PC-3 (cell line): ENCODE measurements around the gene ATXN7L3. TPM values are rescaled to one million over a fixed set of nuclear protein-coding genes. Genes with fewer than 3 reads are reported as not detected.

Experiments
- ATAC-seq: fragments of 200-7000 bp; cut with Tn5 transposase; 2 replicates; pipeline ENCODE4 v1.9.1; 2020; ENCODE audit warnings: mild to moderate bottlenecking, moderate library complexity
- BruUV-seq: library from RNA; stranded (reverse); fragments of 400-500 nt; replicated peaks from 2 replicates; lab custom pipeline; 2021; lab: Mats Ljungman, UMichigan
- CTCF ChIA-PET: fragments of 300-600 bp; sonication (Branson Sonifier 250); formaldehyde crosslinking; loops from one replicate; lab custom pipeline; 2022; ENCODE audit warnings: antibody characterized with exemption; lab: Charles Lee
- POLR2A ChIA-PET: fragments of 300-600 bp; sonication (Branson Sonifier 250); formaldehyde crosslinking; loops from one replicate; lab custom pipeline; 2022; ENCODE audit warnings: antibody characterized with exemption; ENCODE audit not compliant: unreplicated experiment; lab: Charles Lee
- DNase-seq: peaks from one replicate; pipeline ENCODE4 v3.0.0-alpha.2; 2015
- H2AFZ ChIP-seq: fragments of 300-600 bp; sonication (generic); 2 replicates; pipeline ENCODE4 v1.6.0; 2016; ENCODE audit warnings: antibody characterized with exemption, low read length
- H3F3A ChIP-seq: fragments of 300-600 bp; sonication (generic); one replicate; pipeline ENCODE4 v1.6.0; 2017; ENCODE audit warnings: antibody characterized with exemption, low read length, control low read depth, mild to moderate bottlenecking; ENCODE audit not compliant: unreplicated experiment
- H3K27ac ChIP-seq: fragments of 300-600 bp; sonication (generic); 2 replicates; pipeline ENCODE4 v1.5.1; 2016; ENCODE audit warnings: mild to moderate bottlenecking, low read length
- H3K27me3 ChIP-seq: fragments of 300-600 bp; sonication (generic); 2 replicates; pipeline ENCODE4 v1.6.1; 2016; ENCODE audit warnings: low read length, mixed read lengths
- H3K36me3 ChIP-seq: fragments of 300-600 bp; sonication (generic); 2 replicates; pipeline ENCODE4 v1.6.1; 2016; ENCODE audit warnings: low read depth, mixed run types, low read length, mixed read lengths
- H3K4me1 ChIP-seq: fragments of 300-600 bp; sonication (generic); 2 replicates; pipeline ENCODE4 v1.5.1; 2016; ENCODE audit warnings: low read length; ENCODE audit not compliant: insufficient read depth
- H3K4me2 ChIP-seq: fragments of 300-600 bp; sonication (generic); 2 replicates; pipeline ENCODE4 v1.6.0; 2016; ENCODE audit warnings: low read length
- H3K4me3 ChIP-seq: fragments of 300-600 bp; sonication (generic); 2 replicates; pipeline ENCODE4 v1.5.1; 2016; ENCODE audit warnings: mild to moderate bottlenecking, low read length, mixed read lengths
- H3K79me2 ChIP-seq: fragments of 300-600 bp; sonication (generic); 2 replicates; pipeline ENCODE4 v1.6.1; 2017; ENCODE audit warnings: low read length, mixed read lengths
- H3K9ac ChIP-seq: fragments of 300-600 bp; sonication (generic); 2 replicates; pipeline ENCODE4 v1.6.0; 2016; ENCODE audit warnings: mild to moderate bottlenecking, low read length
- H3K9me2 ChIP-seq: fragments of 300-600 bp; sonication (generic); replicated peaks from 2 replicates; pipeline ENCODE4 v1.6.1; 2016; ENCODE audit warnings: mixed run types, low read length, mixed read lengths
- H3K9me3 ChIP-seq: fragments of 300-600 bp; sonication (generic); 2 replicates; pipeline ENCODE4 v1.6.1; 2016; ENCODE audit warnings: low read length, mixed read lengths
- H4K20me1 ChIP-seq: fragments of 300-600 bp; sonication (generic); 2 replicates; pipeline ENCODE4 v1.6.1; 2016; ENCODE audit warnings: low read length, mixed read lengths
- CTCF ChIP-seq: fragments of 300-600 bp; sonication (generic); conservative IDR thresholded peaks from 2 replicates; pipeline ENCODE4 v1.5.1; 2017; ENCODE audit warnings: antibody characterized with exemption, low read depth, mild to moderate bottlenecking, low read length
- EZH2 ChIP-seq: fragments of 300-600 bp; sonication (generic); IDR thresholded peaks from one replicate; pipeline ENCODE4 v1.6.1; 2017; ENCODE audit warnings: antibody characterized with exemption, mild to moderate bottlenecking, low read length; ENCODE audit not compliant: unreplicated experiment
- EZH2phosphoT487 ChIP-seq: fragments of 300-600 bp; sonication (generic); IDR thresholded peaks from 2 replicates; pipeline ENCODE4 v1.6.1; 2018; ENCODE audit warnings: mild to moderate bottlenecking, antibody characterized with exemption, low read length, borderline replicate concordance
- intact Hi-C: fragments of 100-400 bp; cut with micrococcal nuclease; formaldehyde crosslinking; loops from 2 replicates; pipeline ENCODE4 v1.9.0; 2023
- total RNA-seq: library from RNA; depleted of rRNA; stranded (reverse); fragments of >200 nt; gene quantifications from 2 replicates; pipeline ENCODE4 v1.2.3, GENCODE V29; 2014

ATXN7L3 gene
- total RNA-seq, 1 experiment from 2014 or later = 73.9 TPM

GRCh38 chr17:44212507-44213402 lies 13.1 kb upstream of the ATXN7L3 start:
- H3K9me2 ChIP-seq = no peaks in the 10 kb centered on the region
- H3K36me3 ChIP-seq = peaks cover 63% of the 10 kb centered on the region
- ChIA-PET CTCF (no interaction called here), POLR2A (no interaction called here)
- H4K20me1 ChIP-seq = no peaks in the 10 kb centered on the region
- H3K27me3 ChIP-seq = no peaks in the 10 kb centered on the region
- no TSS peak for BruUV-seq
- TF ChIP-seq EZH2phosphoT487 (no peak), EZH2 (no peak), CTCF (no peak)
- no peak overlapping the region for H3K4me3 ChIP-seq
- ATAC-seq (no peak), DNase-seq (no peak)
- H3F3A ChIP-seq = no peaks in the 10 kb centered on the region
- no peak overlapping the region for H2AFZ ChIP-seq
- H3K27ac ChIP-seq = no peak overlapping the region
- intact Hi-C loops = no loop called here
- no peaks in the 10 kb centered on the region for H3K9me3 ChIP-seq
- peaks cover 25% of the 10 kb centered on the region for H3K79me2 ChIP-seq
- no peak overlapping the region for H3K9ac ChIP-seq
- peaks cover 41% of the 10 kb centered on the region for H3K4me1 ChIP-seq
- no peak overlapping the region for H3K4me2 ChIP-seq

- no peak overlapping the region for H3K27ac ChIP-seq
- H3K4me2 ChIP-seq = no peak overlapping the region
- peaks cover 13% of the 10 kb centered on the region for H3K79me2 ChIP-seq
- ChIA-PET CTCF (interaction anchor here (0.5 to 1.4 kb wide), 3 partner anchors 30 to 134 kb away, joined by 3 to 4 read pairs (median 3); no protein-coding TSS in a partner anchor), POLR2A (no interaction called here)
- no peak overlapping the region for H3K4me3 ChIP-seq
- peaks cover 31% of the 10 kb centered on the region for H3K4me1 ChIP-seq
- H3K9me2 ChIP-seq = no peaks in the 10 kb centered on the region
- H3K36me3 ChIP-seq = peaks cover 68% of the 10 kb centered on the region
- no peak for TF ChIP-seq EZH2
- no peak for TF ChIP-seq EZH2phosphoT487
- no peak for TF ChIP-seq CTCF
- no TSS peak for BruUV-seq
- no peaks in the 10 kb centered on the region for H3K9me3 ChIP-seq
- no peaks in the 10 kb centered on the region for H4K20me1 ChIP-seq
- no peak overlapping the region for H2AFZ ChIP-seq
- DNase-seq = no peak
- intact Hi-C loops = no loop called here
- H3K9ac ChIP-seq = no peak overlapping the region
- H3K27me3 ChIP-seq = no peaks in the 10 kb centered on the region
- ATAC-seq = no peak
- no peaks in the 10 kb centered on the region for H3F3A ChIP-seq
Observed at GRCh38 chr17:44211281-44212265, 11.9 kb upstream of the ATXN7L3 start.
